GM19463 (cell line): ENCODE results near the gene SH2B2.

Source experiments
- ATAC-seq: cut with Tn5 transposase; IDR thresholded peaks from one replicate; pipeline ENCODE4 v1.9.1; 2021; ENCODE audit warnings: mild to moderate bottlenecking, moderate library complexity; ENCODE audit not compliant: unreplicated experiment

Gene SH2B2

GRCh38 chr7:102264367-102264891 is 22.2 kb upstream of the SH2B2 start:
- no peak for ATAC-seq

GRCh38 chr7:102266541-102266940 is 20.1 kb upstream of the SH2B2 start:
- ATAC-seq: no peak

- no peak for ATAC-seq
These were observed 18.0 kb upstream of the SH2B2 start for GRCh38 chr7:102268635-102269034.

GRCh38 chr7:102270178-102270887 is 16.3 kb upstream of the SH2B2 start:
- ATAC-seq: no peak

- no peak for ATAC-seq
These were observed 15.4 kb upstream of the SH2B2 start for GRCh38 chr7:102271158-102271798.

GRCh38 chr7:102272075-102272916 is 14.4 kb upstream of the SH2B2 start:
- peak; percentile 44 for ATAC-seq

- no peak for ATAC-seq
These were observed 13.5 kb upstream of the SH2B2 start for GRCh38 chr7:102272917-102273748.

GRCh38 chr7:102273749-102274712 is 12.6 kb upstream of the SH2B2 start:
- no peak for ATAC-seq

- no peak for ATAC-seq
These were observed 11.5 kb upstream of the SH2B2 start for GRCh38 chr7:102275123-102275703.

GRCh38 chr7:102277901-102278300 is 8.8 kb upstream of the SH2B2 start:
- no peak for ATAC-seq

GRCh38 chr7:102279537-102280400 is 6.9 kb upstream of the SH2B2 start:
- ATAC-seq: peak; percentile 73

GRCh38 chr7:102280521-102280920 is 6.1 kb upstream of the SH2B2 start:
- ATAC-seq: no peak

GRCh38 chr7:102281785-102282184 is 4.9 kb upstream of the SH2B2 start:
- no peak for ATAC-seq

- no peak for ATAC-seq
These were observed 4.0 kb upstream of the SH2B2 start for GRCh38 chr7:102282465-102283362.

- ATAC-seq: no peak
These were observed 3.0 kb upstream of the SH2B2 start for GRCh38 chr7:102283477-102284189.

- no peak for ATAC-seq
These were observed 2.3 kb upstream of the SH2B2 start for GRCh38 chr7:102284399-102284798.
